HT1080 (cell line): ENCODE data around the gene LTV1. TPM values are rescaled to one million over a fixed set of nuclear protein-coding genes. Genes with fewer than 3 reads are reported as not detected.
"Not testable (repeated sequence)": the region's sequence is repeated elsewhere in the genome, so short reads cannot be mapped to it uniquely, and the experiment has no call there.

Source experiments
- DNase-seq: peaks from one replicate; pipeline ENCODE4 v3.0.0-alpha.2; 2015; ENCODE audit warnings: low read depth
- total RNA-seq: library from RNA; depleted of rRNA; stranded (reverse); fragments of >200 nt; shearing (Covaris generic); gene quantifications from 2 replicates; pipeline ENCODE4 v1.2.3, GENCODE V29; 2014

Gene LTV1
- total RNA-seq, 1 experiment from 2014 or later, result 48.9 TPM

DNA sequence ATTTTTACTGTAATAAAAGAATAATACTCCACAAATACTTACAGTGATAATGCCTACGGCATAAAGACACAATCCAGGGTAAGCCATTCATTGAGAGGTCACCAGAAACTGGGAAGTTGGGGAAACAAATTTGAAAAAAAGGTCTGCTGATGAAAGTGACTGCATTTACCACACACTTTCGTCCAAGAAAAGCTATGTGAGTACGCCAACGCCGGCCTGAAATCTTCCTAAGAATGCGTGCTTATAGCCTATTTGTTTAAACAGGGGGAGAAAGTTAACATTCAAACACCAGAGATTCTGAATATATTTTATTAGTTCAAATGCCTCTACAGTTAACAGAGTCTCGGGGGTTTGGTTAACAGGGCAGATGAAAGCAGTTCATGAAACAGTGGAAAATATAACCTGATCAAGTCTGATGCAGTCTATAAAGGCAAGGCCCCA, 657 bp upstream of the LTV1 start:
- no peak for DNase-seq

- no peak for DNase-seq
Observed at GRCh38 chr6:143843677-143843999, 500 bp downstream of the LTV1 start.

- DNase-seq, result peak; percentile 12
Observed at GRCh38 chr6:143844006-143844405, 868 bp downstream of the LTV1 start.

DNA sequence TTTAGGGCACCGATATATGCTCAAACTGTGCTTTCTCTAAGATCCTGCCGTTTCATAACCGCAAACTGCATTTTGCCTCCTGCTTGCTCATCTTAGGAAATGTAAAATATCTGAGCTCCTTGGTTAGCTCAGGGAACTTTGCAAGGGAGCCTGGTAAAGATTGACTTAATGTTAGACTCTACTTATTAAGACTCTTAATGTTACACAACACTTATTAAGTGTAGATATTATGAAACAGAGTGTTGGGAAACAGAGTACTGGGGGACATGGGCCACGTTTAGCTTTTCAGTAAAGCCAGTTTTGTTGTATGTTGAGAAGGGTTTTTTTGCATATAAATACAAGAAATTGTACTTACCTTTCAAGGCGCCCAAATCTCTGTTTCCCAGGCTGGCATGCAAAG, 1.9 kb downstream of the LTV1 start:
- DNase-seq, result no peak

GRCh38 chr6:143851706-143852105, 8.6 kb downstream of the LTV1 start:
- not testable (repeated sequence) for DNase-seq

DNA sequence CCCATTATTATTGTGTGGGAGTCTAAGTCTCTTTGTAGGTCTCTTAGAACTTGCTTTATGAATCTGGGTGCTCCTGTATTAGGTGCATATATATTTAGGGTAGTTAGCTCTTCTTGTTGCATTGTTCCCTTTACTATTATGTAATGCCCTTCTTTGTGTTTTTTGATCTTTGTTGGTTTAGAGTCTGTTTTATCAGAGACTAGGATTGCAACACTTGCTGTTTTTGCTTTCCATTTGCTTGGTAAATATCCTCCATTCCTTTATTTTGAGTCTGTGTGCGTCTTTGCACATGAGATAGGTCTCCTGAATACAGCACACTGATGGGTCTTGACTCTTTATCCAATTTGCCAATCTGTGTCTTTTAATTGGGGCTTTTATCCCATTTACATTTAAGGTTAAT, 11.9 kb downstream of the LTV1 start:
- DNase-seq, result not testable (repeated sequence)

GRCh38 chr6:143856762-143857161, 13.6 kb downstream of the LTV1 start:
- DNase-seq, result not testable (repeated sequence)

DNA sequence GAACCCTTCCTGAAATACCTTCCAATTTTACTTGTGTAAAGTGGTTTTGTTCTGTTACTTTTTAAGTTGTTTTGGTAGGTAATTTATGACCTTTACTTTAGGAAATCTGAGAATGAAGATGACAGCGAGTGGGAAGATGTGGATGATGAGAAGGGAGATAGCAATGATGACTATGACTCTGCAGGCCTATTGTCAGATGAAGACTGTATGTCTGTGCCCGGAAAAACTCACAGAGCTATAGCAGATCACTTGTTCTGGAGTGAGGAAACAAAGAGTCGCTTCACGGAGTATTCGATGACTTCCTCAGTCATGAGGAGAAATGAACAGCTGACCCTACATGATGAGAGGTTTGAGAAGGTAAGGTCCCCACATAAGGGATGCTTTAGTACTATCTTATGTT, 14.5 kb downstream of the LTV1 start:
- no peak for DNase-seq

- DNase-seq, result no peak
Observed at GRCh38 chr6:143859891-143860660, 16.9 kb downstream of the LTV1 start.

GRCh38 chr6:143863771-143864170, 20.6 kb downstream of the LTV1 start:
- DNase-seq, result no peak

DNA sequence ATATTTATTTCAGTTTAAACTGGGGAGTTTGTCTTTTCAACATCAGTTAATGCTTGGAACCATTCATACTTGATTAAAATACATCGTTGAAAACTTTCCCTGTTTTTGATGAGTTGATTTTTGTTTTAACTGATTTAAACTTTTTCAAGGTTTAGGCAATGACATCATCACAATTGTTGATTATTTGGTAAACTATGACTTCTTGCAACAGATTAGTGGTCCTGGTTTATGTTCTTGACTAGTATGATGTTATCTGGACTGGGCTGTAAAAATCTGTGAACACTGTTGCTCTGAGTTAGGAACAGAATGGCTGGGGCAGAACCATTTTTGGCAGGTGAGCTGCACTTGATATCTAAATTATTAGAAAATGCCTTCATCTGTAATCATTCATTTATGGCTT, 21.1 kb downstream of the LTV1 start, which contains the start of gene ZC2HC1B:
Gene ZC2HC1B (plus strand): TSS at position 241 of the 400 bp plus-strand sequence. CDS start 66 bp downstream, at position 307.
- no peak for DNase-seq

DNA sequence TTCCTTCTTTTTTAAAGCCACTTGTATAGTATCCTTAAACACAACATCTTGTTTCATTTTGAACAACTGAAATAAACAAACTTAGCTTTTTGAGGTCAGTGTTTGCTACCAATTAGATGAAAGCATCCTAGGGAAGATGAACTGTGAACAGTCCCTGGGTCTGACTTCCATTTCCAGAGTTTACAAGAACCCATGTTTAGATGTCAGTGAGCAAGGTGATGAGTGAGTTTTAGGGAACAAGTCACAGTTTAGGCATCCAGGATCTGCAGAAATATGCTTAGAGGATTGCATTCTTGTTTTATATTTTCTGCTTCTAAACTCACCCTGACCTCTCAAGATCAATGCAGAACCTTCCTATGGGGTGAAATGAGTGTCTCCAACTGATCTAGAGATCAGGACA, 24.1 kb downstream of the LTV1 start:
- DNase-seq, result no peak

- not testable (repeated sequence) for DNase-seq
Observed at GRCh38 chr6:143868808-143869207, 25.7 kb downstream of the LTV1 start.

- not testable (repeated sequence) for DNase-seq
Observed at GRCh38 chr6:143871202-143871730, 28.1 kb downstream of the LTV1 start.

GRCh38 chr6:143872201-143872600, 29.1 kb downstream of the LTV1 start:
- peak; percentile 8 for DNase-seq

- not testable (repeated sequence) for DNase-seq
Observed at GRCh38 chr6:143873600-143873999, 30.5 kb downstream of the LTV1 start.

DNA sequence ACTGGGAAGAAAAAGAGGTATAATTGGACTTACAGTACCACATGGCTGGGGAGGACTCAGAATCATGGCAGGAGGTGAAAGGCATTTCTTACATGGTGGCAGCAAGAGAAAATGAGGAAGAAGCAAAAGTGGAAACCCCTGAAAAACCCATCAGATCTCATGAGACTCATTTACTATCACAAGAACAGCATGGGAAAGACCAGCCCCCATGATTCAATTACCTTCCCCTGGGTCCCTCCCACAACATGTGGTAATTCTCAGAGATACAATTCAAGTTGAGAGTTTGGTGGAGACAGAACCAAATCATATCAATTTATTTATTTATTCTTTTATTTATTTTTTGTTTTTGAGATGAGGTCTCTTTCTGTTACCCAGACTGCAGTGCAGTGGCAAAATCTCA, 31.4 kb downstream of the LTV1 start:
- DNase-seq, result not testable (repeated sequence)

DNA sequence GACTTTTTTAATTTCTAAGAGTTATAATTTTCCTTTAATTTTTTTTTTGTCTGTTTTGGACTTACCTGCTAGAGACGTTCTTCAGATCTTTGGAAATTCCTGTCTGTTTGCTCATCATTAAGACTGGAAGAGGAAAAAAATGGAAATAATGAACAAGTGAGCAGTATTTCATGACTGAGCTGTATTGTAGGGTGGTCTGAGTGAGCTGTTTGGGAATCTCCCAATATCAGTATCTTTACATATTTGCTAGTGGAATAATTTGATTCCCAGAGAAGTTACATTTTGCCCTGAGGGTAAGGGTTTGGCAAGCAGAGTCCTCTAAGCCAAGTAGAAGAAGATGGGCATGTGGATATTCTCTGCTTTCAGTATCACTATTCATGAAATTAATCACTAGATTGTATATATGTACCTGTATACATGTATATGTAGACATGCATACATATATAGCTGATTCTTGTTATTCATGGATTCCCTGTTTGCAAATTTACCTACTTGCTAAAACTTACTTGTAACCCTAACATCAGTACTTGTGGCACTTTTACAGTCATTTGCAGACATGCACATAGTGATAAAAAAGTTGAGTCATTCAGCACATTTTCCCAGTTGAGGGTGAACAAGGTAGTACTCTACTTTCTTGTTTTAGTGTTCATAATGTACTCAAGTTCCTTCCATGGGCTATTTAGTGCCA, 34.6 kb downstream of the LTV1 start:
- no peak for DNase-seq

GRCh38 chr6:143878272-143878760, 35.2 kb downstream of the LTV1 start:
- DNase-seq, result peak; percentile 26

DNA sequence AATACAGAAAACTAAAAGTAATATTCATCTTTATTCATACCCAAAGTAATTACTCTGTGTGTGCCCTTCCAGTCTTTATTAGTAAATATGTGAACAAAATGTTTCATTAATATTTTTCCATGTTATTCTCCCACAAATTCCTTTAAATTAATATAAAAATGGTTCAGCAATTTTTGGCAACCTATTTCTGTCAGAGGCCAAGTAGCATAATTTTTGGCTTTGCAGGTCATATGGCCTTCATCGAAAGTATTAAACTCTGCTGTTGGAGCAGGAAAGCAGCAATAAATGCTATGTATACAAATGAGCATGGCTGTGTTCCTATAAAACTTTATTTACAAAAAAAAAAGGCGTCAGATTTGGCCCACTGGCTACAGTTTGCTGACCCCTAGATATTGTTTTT, 37.3 kb downstream of the LTV1 start:
- no peak for DNase-seq

DNA sequence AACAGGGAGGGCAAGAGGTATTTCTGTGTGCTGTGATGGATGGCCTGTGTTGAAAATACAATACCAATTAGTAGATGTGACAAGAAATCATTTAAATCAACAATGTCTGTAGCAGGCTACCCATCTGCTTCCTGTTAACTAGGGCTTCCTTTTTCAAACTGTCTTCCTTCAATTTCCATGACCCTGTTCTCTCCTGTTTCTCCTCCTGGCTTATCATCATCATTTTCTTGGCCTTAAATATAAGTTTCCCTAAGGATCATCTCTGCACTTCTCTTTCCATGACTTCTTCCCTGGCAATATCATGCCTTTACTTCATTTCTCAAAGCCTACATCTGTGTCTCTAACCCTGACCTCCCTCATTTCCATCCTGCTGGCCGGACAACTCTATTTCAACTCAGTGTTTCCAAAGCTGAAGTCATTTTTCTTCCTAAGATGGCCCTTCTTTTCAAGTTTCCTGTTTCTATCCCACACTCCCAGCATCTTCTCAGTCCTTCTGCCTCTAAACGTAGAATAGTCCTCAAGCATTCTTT, 39.3 kb downstream of the LTV1 start:
- DNase-seq, result no peak
